Measurements from ENCODE around the gene CACNA1S.

Gene CACNA1S

DNA sequence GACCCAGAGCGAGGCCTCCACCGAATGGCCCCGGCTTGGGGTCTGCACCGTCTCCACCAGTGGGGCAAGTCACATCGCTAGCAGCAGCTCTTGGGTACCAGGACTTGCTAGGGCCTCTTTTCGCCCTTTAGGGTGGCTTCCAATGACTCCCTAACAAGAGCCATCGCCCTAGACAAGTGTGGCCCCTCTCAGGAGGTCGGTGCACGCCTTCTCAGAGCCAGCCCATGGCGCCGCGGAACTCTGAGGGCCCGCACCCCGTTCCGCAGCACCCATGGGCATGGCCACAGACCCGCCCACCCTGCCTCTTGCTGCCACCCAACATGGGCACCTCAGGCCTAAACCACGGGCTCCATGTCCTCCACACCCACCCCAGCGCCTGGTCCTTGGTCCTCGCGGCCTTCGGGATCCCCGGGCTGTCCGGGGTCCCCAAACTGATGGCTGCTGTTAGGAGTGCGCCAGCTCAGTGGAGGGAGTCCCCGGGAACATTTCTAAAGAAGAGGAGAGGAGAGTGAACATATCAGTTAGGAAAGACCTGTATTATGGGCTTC, 3.2 kb upstream of the CACNA1S start:
- no peak for DNase-seq

DNA sequence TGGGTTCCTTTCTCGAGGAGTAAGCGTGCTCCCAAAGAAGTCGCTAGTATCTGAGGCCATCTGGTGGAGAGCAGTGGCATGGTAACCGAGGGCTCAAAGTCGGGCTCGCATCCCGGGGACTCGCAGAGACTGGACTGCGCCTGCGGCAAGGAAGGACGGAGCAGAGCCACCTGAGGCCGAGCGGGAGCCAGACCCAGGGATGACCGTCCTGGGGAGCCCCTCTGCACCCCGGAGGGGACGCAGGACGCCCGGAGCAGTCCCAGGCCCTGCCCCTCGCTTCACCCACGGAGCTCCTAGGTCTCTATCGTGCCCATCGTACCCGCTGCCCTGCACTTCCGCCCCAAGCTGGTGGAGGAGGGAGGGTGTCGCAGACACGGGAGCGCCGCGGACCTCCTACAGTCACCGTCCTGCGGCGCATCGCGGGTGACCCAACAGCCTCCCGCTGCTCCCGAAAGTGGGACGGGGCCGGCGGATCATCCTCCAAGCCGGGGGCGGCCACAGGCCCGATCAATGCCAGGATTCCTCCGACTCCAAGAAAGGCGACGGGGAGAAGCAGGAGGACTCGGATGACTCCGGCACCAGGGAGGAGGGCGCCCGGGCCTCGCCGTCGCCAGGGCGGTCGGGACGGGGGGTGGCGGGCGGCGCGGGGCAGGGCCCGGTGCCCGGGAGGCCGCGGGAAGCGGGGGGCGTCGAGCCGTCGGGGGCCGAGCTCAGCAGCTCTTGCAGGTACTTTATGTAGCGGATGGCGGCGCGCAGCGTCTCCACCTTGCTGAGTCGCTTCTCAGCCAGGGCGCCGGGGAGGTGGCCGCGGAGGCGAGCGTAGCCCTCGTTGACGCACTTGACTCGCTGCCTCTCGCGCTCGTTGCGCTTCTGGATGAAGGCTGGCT, 2.3 kb upstream of the CACNA1S start:
- peak; percentile 97 for DNase-seq

DNA sequence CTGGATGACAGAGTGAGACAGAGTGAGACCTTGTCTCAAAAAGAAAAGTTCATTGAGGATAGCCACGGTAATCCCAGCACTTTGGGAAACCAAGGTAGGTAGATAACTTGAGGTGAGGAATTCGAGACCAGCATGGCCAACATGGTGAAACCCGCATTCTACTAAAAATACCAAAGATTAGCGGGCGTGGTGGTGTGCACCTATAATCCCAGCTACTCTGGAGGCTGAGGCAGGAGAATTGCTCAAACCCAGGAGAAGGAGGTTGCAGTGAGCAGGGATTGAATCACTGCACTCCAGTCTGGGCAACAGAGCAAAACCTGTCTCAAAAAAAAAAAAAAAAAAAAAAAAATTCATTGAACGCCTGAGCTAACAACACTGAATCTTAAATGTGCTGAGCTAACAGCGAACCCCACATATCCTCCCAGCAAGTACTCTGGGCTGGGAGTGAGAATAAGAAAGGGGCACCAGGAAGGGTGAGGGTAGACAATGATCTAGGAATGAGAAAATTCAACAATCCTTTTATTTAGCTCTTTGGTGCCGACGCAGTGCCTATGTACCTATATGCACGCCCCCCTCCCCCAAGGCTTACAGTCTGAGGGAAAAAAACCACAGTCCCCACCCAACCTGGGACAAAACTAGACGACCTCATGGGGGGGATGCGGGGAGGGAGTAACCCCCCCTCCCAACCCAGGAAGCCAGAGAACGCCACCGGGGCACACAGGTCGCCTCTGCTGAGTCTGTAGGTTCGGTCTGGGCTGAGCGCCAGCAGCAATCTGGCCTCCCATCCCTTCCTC, 1.4 kb upstream of the CACNA1S start:
- DNase-seq: no peak

DNA sequence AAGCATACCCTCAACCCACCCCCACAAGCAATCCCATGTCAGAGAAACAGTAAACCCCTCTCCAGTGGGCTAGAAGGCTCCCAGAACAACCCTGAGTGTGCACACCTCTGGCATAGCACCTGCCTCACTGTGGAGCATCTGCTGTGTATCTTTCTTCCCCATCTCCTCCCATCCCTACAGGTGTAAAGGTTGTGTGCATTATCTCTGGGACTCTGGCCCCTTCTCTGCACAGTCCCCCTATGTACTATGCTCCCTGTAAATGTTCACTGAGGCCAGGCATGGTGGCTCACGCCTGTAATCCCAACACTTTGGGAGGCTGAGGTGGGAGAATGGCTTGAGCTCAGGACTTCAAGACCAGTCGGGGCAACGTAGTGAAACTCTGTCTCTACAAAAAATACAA, 700 bp upstream of the CACNA1S start:
- DNase-seq: no peak

DNA sequence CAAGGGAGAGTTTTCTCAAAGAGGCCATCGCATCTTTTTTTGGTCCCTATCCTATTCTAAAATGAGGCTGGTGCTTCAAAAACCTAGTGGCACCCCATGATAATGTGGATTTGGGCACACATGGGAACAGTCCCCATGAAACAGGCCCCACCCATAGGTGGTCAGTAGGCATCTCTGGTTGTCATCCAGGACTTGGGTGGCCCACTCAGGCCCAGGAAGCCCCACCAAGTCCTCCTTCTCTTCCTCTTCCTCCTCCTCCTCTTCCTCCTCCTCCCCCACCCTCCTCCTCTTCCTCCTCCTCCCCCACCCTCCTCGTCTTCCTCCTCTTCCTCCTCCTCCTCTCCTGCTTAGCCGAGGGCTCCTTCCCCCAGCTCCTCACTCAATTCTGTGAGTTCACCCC, 554 bp downstream of the CACNA1S start:
- no peak for DNase-seq

DNA sequence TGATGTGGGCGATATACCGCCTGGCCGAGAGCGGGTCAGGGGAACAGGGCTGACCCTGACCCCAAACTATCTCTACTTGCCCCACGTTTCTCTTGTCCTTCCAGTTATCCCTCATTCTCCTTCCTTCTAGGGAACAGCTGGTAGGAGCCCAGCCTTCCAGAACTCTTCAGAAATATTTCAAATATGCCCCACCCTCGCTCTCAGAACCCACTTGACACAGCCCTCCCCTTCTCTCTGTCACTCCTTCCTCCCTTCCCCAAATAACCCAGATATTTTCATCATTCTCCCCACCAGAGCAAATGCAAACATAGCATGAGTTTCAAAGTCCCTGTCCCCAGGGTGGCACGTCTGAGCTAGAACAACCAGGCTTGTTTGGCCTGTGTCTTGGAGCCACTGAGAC, 1.1 kb downstream of the CACNA1S start:
- DNase-seq: no peak

DNA sequence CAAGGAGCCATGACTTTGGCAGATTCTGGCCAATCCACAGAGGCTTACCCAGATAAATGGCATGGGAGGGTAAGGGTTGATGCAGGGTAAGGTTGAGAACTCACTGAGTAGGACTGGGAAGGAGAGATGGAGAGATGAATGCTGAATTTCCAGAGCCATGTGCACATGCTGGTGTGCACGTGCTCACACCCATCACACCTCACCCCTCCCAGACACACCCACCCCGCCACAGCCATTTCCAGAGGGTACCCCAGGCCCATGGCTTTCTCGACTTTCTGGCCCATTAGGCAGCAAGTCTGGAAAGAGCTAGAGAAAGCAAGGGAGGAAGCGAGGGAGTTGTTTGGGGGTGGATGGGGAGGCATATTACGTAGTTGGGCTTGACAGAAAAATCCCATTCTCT, 1.6 kb downstream of the CACNA1S start:
- no peak for DNase-seq

DNA sequence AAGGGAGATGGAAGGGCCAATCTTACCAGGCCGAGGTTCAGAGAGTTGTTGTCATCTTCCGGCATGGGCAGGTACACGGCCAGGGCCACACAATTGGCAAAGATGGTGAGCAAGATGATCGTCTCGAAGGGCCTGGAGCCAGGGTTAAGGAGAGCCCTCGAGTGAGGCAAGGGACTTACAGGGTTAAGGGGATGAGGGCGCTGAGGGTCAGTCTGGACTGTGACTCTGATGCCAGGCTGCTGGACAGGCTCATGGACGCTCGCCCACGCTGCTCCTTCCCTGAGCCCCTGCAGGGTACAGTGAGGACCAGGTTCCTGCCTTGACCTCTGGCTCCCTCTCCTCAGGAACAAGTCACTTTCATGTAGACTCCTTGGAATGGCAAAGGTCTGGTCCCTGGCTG, 2.1 kb downstream of the CACNA1S start:
- no peak for DNase-seq

DNA sequence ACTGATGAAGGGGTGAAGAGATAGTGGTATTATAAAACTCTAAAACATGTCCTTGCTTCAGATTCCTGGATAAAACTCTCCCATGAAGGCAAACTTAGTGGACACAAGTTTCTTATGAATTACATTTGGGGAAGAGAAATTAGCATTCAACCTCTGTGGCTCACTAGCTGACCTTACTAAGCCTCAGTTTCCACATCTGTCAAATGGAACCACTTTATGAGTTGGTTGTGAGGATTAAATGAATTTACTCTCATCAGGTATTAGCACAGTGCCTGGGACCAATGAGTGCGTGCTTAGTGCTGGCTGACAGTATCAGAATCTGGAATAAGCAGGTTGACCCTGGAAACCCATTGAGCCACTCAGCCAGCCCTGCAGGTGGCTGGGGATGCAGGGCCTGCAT, 2.6 kb downstream of the CACNA1S start:
- DNase-seq: no peak

DNA sequence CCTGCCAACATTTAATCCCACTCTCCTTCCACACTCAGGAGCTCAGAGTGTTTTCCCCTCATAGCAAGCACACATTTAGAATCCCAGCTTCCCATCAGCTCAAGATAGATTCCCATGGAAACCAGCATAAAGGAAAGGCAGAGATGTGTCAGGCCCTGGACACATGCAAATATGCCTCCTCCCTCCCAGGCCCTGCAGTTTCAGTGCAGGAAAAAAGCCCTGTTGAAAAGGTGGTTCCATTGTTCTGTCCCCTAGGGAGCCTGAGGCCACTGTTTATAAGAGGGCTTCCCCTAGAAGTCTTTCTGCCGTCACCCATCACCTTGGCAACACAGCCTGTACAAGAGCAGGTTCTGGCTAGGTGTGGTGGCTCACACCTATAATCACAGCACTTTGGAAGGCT, 3.6 kb downstream of the CACNA1S start:
- DNase-seq: no peak

DNA sequence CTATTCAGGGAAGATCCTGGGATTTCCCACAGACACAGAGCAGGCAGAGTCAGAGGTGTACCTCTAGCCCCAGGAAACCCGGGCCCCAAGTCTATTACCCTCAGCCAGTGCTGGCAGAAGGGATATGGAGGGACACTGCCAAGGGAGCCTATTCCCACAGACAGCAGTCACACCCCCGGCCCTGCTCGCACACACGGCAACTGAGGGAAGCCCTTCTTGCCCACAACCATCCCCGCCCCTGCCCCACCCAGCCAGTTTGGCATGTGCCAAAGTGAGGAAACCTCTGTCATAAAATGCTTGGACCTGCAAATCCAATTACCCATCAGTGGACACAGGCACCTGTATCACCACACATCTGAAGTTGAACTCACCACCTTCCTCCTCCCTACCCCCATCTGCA, 6.5 kb downstream of the CACNA1S start:
- no peak for DNase-seq

DNA sequence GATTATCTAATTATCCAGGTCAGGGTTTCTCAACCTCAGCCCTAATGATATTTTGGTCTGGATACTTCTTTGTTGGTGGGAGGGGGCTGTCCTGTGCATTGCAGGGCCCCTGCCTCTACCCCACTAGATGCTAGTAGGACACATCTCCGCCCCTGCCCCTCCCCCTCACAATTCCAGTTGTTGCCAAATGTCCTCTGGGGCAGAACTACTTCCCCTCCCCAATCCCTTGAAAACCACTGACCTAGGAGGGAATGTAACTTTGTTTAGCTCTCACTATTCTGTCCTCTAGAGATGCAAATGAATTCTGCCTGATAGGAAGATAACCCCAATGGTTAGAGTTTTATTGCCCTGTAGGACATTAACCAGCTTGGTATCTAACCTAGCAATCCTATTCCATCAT, 8.1 kb downstream of the CACNA1S start:
- DNase-seq: no peak

DNA sequence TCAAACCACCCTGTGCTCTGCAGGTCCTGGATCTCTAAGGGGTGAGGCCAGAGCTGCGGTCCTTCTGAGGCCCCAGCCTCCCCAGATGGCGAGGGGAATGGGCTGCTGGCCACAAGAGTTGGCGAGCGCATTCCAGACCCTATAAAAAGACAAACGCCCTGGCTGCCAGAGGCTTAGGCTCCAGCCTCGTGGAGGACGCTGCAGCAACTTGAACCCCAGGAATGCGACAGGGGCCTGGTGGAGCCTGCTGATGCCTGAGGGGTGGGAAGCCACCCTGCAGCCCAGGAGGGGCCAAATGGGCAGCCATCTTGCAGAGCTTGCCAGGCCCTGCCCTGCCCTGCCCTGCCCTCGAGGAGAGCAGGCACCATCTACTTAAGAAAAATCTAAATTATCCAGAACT, 8.6 kb downstream of the CACNA1S start:
- no peak for DNase-seq

DNA sequence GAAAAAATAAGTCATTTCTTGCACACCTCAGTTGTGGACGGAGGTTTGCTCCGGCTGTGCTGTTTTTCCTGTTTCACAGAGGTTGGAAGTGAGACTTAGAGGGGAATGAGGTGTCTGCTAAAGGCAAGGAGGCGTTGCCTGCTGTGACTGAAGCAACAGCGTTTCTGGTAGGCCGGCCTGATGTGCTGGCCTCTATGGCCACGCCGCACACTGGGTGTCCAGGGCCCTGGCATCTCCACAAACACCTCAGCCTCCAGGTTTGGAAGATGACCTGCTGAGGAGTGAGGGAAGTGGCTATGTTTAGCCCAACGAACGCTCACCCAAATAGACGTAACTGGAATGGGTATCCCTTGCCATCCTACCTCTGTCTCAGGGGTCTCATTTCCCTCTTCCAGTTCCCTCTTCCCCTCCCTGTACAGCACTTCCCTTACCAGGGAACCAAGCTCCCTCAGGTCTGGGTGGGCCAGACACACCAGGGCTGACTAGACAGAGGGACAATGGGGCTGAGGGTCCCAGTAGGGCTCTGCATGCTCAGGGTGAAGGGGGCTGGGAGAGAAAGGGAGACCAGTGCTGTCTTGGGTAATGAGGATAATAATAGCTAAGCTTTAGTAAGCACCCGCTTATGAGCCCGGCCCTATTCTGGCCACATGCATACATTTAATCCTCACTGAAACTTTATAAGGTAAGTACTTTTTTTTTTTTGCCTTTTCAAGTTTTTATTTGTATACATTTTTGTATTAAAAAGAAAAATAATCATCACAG, 11.9 kb downstream of the CACNA1S start:
- no peak for DNase-seq

DNA sequence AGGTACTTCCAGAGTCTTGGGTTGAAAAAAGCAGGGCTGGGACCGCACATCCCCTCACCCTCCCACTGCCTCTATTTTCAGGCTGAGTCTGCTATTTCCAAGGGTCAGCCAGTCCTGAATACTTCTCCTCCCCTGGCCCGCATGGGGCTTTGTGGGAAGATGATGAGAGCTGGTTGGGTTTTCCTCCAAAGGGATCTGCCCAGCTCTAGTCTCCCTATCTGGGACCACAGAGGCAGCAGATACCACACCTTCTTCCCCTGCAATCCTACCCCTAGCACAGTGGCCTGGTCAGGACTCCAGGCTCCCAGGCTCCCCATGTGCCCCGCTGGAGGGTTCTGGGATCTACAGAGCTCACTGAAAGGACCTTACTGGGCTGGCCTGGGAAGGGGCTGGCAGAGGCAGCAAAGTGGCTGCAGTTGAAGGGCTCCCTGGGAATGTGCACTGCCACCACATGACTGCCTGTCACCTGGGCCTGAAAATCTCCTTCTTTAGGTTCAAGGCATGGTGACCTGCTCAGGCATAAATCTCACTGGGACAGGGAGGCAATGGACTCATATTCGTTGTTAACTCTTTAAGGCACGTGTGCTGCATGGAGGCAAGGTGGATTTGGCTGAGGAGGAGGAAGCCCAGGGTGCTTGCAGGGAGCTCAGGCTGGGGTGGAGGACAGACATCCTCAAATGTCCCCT, 13.1 kb downstream of the CACNA1S start:
- no peak for DNase-seq

DNA sequence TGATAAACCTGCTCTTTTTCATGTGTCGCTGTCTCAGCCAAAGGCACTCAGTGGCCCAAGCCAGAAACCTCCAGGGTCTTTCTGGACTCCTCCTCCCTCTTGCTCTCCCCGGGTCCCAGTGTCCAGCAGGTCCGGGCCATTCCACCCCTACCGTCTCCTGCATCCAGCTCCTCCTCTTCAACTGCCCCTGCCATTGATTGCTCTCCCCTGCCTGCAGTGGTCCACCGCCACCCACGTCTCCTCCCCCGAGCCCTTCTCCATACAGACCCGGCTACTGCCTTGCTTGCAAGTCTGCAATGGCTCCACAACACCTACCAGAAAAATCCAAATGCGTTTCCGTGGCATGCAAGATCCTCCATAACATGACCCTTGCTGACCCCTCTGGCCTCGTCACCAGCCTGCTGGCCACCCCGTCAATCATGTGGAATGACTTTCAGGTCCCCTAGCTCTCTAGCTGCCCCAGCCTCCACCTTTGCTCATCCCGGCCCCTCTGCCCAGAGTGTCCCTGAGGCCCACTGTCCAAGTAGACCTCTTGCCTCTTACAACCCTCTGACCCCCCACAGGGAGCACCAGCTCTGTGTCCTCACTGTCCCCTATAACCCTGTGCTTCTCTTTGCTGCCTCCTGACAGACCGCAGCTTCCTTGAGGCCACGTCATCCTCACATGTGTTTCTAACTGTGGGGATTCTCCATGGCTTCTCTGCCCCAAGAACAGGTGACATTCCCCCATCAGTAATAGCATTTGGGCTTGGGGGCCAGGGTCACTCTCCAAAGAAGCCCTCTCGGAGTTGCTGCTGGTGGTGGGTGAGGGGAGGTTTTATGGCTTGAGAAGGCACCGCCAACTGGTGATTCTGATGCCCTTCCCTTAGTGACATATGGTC, 15.0 kb downstream of the CACNA1S start:
- DNase-seq: no peak

DNA sequence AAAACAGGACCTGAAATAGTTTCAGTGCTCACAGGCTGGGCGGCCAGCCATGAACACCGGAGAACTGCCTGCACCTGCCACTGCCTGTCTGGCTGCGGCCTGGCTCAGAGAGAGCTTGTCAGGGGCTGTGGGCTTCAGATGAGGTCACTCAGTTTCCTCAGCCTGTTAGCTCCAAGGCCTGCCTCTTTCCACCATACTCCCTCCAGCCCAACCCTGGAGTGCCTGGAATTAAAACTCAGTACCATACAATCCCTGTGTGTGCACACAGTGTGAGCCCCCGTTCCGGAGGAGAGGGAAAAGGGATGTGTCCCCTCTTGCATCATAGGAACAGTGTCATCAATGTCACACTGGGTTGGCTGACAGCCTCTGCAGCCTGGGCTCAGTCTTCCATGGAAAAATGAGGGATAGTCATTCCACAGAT, 16.2 kb downstream of the CACNA1S start:
- no peak for DNase-seq

DNA sequence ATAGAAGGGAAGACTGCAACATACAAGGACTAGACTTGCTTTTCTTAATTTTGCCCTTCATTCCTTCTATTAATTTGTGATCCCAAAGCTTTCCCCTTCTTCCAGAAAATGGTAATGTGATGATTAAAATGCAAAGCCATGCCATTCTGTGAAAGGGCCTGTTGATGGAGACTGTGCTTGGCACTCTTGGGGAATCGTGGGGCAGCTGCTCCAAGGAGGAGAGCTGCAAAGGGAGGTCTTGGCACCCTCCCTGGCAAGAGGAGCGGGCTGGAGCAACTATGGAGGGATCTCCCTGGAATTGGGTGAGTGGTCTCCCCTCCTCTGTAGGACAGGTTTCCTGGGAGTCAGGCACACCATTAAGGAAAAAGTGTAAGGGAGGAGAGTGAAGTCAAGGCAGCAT, 16.6 kb downstream of the CACNA1S start:
- no peak for DNase-seq

DNA sequence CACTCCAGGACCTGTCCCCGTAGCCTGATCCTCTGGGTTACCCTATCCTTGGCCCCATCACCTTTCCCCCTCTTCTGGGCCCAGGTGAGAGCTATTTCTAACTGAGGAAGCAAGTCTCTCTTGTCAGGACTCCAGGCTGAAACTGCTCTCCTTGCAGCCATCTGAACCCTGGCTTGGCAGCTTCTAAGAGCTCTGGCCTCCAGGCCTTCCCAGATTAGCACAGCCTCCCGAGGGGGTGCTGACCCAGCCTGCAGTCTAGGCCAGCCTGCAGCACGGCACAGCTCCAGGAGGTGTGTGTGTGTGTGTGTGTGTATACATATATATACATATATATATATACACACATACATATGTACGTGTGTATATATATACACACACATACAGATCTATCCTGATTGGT, 17.4 kb downstream of the CACNA1S start:
- DNase-seq: no peak

DNA sequence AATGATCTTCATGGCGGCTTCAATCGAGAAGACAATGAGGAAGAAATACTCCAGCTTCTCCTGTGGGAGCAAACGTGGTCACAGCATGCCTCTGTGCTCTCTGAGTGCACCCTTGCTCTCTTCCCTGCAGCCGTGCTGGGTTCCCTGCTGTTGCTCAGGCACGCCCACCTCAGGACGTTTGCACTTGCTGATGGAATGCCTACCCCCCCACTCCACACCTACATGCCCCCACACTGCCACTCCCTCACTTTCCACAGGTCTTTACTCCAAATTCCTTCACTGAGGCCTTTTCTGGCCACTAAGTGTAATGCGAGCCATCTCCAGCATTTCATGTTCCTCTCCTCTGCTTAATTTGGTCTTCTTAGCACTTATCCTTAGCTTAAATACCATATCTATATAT, 18.3 kb downstream of the CACNA1S start:
- no peak for DNase-seq

DNA sequence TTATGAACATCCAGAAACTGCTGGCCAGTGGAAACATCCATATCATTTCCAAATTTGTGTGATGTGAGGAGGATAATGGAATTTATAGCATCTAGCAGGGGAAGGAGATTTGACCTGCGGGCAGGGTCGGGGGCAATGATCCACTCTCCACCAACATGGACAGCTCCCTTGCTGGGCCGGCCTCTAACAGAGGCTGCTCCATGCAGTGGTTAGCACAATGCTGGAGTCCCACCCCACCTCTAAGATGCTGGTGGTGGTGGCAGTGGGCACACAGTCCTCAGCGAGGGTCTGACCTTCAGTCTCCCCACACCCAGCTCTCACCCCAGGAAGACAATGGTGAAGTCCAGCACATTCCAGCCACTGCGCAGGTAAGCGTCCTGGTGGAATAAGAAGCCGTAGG, 18.7 kb downstream of the CACNA1S start:
- no peak for DNase-seq

All from right kidney (tissue), 1 donor.